ENCODE results near the gene EPB41.

DNA sequence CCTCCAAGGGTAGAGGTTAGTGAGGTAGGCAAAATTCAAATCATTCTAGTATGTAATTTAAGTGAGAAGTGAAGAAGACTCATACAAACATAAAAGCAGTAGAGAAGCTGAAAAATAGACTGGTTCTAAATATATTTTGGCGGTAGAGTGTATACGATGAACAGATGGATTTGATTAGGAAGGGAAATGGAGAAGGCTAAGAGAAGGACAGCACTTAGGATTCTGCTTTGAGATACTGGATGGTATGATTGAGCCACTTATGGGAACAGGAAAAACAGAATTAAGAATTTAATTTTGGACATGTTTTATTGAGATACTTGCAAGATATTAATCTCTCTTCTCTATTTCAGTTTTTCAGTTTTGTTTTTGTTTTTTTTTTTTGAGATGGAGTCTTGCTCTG, 60.1 kb downstream of the EPB41 start:
- TF ChIP-seq CTCF (IDR thresholded peaks at IDR 0.05; ENCODE audit: extremely low read depth in 1 of 2, insufficient read depth in 1 of 2, low read depth in 1 of 2, low read length in 2 of 2) (no peak), FOS (IDR thresholded peaks at IDR 0.05; ENCODE audit: borderline replicate concordance, insufficient read depth, low read length) (no peak), POLR2AphosphoS5 (IDR thresholded peaks at IDR 0.05; ENCODE audit: insufficient read depth, low read depth, low read length) (no peak), MAX (IDR thresholded peaks at IDR 0.05; ENCODE audit: insufficient read depth, insufficient read length) (no peak), EZH2 (IDR thresholded peaks at IDR 0.05; ENCODE audit: borderline replicate concordance, low read depth, low read length, severe bottlenecking) (no peak)

Data from endothelial cell of umbilical vein (primary cell).